NOMO-1 treated with dmso at 0.1 percent for 144 hours (cell line): ENCODE results near the gene CTNND2.
A peak's percentile ranks its signal among the peaks of the same experiment; 100 is the strongest.

ENCODE experiments used
- DNase-seq: peaks from one replicate; lab custom pipeline; 2025; ENCODE audit not compliant: unreplicated experiment; lab: John Stamatoyannopoulos, UW

The CTNND2 gene

DNA sequence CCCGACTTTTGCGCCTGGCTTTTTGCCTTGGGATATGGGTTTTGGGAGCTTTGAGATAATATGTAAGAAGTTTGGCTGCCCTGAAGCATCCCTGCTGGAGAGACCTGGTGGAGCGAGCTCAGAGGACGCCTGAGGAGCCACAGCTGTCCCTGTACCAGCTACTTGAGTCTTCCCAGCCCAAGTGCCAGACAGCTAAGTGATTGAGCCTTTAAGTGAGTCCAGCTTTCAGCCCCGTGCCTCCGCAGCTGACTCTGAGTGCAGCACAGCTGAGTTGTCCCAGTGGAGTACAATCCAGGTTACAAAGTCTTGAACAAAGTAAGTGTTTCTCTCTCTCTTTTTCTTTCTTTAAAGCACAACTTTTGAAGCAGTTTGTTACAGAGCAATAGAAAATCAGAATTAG is 939.4 kb downstream of the CTNND2 start:
- DNase-seq, result no peak

DNA sequence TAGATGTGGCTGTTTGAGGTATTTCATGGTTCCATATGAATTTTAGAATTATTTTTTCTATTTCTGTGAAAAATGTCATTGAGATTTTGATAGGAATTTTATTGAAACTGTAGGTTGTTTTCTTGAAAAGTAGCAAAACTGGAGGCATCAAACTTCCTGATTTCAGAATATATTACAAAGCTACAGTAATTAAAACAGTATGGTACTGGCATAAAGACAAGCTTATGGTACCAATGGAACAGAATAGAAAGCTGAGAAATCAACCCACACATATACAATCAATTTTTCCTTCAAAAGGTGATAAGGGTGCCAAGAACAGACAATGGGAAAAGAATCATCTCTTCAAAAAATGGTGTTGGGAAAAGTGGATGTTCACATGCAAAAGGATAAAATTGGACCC is 945.5 kb downstream of the CTNND2 start:
- DNase-seq, result no peak

DNA sequence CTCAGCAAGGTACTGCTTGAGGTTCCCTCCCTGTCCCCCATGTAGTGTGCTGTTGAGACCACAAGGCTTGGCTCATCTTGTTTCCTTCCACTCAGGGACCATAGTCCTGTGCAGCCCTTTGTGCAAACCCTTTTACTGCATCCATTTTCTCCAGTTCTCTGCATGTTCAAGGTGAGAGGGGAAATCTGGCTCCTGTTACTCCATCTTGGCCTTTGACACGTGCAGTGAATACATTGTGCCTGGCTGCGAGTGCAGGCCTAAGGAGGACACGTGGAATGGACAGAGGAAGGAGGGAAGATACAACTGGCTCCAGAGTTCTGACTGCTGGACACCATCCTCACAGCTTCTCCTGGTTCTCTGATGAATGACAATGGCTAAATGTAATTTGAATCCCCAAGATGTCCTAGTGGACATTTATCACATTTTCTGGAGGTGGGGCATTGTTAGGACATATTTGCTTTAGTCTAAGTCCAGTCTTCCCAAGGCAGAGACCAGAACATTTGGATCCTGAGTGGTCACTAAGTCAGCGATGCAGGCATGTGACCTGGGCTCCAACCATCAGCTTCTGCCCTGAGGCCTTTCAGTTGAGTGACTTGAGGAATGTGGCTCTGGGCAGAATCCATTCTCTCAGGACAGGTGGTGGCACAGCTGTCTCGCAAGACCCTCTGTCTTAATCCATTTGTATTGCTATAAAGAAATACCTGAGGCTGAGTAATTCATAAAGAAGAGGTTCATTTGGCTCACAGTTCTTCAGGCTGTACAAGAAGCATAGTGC is 954.2 kb downstream of the CTNND2 start:
- DNase-seq, result no peak

DNA sequence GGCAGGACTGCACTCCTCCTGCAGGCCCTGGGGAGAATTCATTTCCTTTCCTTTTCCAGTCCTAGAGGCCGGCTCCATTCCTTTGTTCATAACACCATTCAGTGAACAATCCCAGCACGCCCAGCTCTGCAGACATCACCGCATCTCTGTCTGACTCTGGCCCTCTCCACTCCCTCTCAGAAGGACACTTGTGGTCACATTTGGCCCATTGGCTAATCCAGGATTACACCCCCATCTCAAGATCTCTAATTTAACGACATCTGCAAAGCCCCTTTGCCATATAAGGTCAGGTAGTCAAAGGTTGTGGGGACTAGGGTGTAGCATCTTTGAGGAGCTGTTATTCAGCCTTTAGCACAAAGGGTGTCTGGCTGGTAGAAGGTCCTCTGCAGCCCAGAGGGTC is 958.2 kb downstream of the CTNND2 start:
- no peak for DNase-seq

DNA sequence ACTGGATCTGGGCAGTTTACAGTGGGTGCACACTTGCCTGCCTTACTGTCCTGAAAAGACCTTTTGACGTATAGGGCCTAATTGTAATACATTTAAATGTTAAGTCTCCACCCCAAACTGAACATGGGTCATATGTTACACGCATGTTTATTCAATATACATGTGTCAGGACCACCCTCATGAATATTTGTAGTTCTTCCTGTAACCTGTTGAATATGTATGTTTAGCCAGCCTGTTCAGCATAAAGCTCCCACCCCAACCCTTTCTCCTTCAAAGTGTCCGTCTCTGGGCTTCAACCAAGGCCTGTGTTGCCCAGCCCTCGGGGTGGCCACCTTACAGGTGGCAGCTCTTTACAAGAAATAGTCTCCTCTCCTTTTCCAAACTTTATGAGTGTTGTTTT is 962.3 kb downstream of the CTNND2 start:
- DNase-seq, result no peak

DNA sequence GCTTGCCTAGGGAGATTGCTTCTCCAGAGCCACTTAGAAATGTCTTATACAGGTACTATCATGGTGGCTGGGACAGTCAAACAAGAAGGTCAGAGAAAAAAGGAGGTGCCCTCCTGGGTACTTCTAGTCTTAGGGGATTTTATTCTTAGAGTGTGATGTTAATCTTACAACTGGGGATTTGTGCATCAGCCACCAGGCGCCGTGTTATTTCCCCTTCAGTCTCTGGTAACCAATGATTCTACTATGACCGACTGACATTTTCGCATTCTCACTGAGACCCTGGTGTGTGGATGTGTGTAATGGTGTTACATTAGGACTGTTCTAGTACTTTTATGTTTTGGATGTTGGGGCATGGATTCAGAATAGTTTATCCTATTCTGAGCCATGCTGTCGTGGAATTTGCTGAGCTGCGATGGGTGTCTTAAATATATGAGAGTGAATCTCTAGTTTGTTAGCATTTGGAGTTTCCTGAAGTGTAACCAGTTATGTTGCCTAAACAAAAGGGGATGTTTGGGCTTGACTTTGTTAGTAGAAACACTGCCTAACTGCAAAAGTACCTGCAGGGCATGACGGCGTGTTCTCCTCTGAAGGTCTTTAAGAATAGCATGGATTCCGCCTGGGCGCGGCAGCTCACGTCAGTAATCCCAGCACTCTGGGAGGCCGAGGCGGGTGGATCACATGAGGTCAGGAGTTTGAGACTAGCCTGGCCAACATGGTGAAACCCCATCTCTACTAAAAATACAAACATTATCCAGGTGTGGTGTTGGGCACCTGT is 968.0 kb downstream of the CTNND2 start:
- no peak for DNase-seq

DNA sequence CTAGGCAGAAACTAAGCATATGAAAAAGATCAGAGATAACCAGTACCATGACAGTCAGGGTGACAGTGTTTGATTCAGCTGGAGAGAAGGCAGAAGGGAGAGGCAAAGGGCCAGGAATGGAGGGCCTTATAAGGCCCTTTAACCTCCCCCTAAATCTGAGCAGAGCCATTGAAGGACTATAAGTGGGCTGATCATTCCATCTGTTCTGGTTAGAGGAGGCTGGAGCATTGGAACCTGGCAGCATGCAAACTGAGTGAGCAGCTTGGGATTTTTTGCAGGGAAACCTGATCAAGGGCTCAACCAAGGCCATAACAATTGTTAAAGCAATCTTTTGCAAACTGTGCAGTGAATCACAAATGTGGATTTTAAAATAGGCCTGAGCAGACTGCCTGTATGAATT is 968.7 kb downstream of the CTNND2 start:
- no peak for DNase-seq

DNA sequence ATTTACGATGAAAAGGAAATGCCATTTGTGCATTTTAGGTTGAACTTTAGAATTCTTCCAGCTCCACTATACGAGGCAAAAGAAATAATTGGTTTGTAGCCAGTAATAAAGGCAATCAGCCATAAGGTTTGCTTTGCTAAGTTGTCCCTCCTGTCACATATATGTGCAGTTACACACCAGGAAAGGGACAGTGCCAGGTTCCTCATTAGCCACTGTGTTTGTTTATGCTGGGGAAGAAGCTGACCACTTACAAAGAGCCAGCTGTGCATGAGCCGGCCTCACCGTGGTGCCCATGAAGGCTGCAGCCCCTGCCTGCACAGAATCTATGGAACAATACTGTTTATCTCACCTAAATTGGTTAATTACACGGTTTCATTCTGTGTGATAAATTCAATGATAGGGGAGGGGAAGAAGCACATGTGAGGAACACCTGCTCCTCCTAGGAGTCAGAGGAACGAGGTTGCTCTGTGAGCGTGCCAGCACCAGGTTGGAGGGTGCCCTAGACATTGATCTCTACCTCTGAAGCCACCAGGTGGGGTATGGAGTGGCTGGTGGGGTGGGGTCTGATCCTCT is 969.4 kb downstream of the CTNND2 start:
- DNase-seq, result no peak

DNA sequence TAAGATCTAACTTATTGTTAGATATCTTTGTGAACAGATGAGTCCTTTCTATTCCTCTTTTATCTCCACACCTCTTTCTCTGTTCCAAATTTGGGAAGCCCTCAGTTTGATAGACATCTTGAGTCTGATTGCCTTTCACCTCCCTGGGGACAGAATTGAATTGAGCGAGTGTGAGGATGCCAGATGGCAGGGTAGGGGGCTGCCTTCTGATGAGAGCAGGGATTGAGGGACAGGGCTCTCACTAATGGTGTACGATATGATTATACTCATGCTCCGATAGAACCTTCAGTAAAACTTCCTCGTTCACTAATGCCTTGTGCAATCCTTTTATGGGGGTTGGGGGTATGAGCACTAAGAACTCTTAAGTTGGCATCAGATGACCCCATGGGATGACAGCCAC is 971.1 kb downstream of the CTNND2 start:
- DNase-seq, result peak; percentile 24

DNA sequence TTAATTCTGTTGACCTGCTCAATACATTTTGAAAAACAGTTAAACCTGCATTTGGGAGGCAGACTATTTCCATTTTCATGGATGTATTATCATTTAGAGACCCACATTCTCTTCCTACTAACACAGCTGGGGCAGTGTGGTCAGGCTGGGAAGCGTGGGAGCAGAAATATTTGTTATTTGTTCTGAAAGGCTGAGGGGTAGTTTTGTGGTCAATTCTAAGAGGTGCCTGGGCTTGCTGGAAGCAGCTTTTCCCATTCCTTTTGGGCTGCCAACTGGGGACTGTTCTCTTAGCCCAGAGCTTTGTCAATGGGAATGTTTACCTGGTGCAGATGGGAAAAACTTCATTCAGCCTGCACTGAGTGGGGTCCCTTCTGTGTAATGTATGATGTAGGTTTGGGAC is 971.8 kb downstream of the CTNND2 start:
- DNase-seq, result no peak

DNA sequence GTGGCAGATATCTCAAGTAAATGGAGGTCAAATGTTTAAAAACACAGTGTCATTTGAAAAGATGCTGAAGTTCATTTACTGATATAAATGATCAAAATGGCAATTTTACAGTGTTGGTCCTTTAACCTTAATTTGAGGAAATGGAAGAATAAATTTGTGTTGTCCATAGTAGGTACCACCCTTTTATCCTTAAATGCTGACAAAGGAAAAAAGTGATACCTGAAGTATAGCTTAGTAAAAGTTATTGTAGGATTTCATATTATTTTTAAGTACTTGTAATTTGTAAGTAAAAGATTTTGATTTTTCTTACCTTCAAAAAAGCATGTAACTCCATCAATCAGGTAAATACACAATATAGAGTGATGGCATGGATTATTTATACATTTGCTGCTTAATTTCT is 976.6 kb downstream of the CTNND2 start:
- no peak for DNase-seq

DNA sequence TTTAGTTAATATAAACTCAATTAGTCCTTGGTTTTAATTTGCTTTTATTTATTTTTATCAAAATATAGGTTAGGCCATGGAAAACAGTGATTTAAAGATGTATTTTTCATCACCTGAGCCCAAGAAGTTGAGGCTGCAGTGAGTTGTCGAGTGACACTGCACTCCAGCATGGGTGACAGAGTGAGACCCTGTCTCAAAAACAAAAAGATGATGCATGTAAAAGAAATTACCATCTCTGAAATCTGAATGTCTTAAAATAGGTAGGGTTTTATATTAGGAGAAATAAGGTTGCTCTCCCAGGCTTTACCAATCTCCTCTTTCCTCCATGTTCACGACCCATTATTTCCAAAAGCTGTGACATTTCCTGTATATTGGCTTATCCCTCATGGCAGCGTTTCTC is 980.9 kb downstream of the CTNND2 start:
- DNase-seq, result no peak
